HG03108 (cell line): ENCODE data around the gene SYT14.
"Not testable (repeated sequence)": the region's sequence is repeated elsewhere in the genome, so short reads cannot be mapped to it uniquely, and the experiment has no call there.

ENCODE experiments used
- ATAC-seq: cut with Tn5 transposase; IDR thresholded peaks from one replicate; pipeline ENCODE4 v1.9.1; 2021; ENCODE audit warnings: moderate library complexity; ENCODE audit not compliant: unreplicated experiment

SYT14 gene

DNA sequence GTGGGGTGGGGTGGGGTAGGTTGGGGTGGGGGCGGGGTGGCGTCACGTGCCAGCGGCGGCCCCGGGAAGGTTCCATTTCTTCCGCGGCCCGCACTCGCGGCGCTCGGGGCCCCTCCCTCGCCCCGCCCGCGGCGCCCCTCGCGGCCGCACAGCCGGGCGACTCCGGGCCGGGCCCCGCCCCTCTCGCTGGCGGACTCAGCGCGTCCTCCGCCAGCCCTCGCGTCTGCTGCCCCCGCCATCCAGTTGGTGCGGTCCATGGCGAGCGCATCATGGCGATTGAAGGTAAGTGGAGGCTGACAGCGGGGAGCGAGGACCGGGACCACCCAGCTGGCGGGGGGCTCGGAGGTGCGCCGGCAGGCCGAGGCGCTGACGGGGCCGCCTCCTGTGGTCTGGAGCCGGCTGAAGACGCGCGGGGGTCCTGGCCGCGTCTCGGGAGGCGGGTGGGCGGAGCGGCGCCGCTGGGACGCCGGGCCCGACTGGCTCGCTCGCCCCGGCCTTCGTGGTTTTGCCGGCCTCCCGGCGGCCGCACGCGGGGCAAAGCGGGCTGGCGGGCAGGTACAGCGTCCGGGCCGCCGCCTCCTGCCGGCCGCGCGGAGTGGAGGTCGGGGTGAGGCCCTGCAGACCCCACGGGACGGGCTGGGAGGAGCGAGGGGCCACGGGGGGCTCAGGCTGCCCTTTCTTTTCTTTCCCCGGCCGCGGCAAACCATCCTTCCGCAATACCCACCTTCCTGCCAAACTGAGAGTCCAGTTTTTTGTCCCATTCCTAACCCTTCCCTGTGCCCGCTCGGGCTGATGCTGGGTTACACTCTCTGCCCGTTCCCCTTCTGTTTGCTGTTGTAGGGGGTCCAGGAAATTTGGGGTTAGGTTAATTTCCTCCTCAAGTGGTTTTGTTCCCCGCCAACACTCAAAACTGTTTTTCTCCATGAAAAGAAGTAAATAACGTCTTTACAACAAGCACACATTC, at the start of gene SYT14:
TSS of gene SYT14 (plus strand) at position 222 of the 964 bp plus-strand sequence. CDS start at position 270, 48 bp downstream.
- no peak for ATAC-seq

DNA sequence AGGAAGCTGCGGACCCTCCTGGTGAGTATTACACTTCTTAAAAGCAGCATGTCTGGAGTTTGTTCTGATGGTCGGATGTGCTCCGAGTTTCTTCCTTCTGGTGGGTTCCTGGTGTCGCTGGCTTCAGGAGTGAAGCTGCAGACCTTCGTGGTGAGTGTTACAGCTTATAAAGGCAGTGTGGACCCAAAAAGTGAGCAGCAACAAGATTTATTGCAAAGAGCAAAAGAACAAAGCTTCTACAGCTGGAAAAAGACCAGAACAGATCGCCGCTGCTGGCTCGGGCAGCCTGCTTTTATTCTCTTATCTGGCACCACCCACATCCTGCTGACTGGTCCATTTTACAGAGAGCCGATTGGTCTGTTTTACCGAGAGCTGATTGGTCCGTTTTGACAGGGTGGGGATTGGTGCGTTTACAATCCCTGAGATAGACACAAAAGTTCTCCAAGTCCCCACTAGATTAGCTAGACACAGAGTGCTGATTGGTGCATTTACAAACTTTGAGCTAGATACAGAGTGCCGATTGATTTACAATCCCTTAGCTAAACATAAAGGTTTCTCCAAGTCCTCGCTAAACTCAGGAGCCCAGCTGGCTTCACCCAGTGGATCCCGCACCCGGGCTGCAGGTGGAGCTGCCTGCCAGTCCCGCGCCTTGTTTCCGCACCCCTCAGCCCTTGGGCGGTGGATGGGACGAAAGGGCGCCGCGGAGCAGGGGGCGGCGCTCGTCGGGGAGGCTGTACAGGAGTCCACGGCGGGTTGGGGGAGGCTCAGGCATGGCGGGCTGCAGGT, 49.5 kb upstream of the SYT14 start:
- ATAC-seq = not testable (repeated sequence)

DNA sequence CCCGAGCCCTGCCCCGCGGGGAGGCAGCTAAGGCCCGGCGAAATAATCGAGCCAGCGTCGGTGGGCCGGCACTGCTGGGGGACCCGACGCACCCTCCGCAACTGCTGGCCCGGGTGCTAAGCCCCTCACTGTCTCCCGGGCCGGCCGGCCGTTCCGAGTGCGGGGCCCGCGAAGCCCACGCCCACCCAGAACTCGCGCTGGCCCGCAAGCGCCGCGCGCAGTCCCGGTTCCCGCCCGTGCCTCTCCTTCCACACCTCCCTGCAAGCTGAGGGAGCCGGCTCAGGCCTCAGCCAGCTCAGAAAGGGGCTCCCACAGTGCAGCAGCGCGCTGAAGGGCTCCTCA, 49.0 kb upstream of the SYT14 start:
- ATAC-seq = no peak

DNA sequence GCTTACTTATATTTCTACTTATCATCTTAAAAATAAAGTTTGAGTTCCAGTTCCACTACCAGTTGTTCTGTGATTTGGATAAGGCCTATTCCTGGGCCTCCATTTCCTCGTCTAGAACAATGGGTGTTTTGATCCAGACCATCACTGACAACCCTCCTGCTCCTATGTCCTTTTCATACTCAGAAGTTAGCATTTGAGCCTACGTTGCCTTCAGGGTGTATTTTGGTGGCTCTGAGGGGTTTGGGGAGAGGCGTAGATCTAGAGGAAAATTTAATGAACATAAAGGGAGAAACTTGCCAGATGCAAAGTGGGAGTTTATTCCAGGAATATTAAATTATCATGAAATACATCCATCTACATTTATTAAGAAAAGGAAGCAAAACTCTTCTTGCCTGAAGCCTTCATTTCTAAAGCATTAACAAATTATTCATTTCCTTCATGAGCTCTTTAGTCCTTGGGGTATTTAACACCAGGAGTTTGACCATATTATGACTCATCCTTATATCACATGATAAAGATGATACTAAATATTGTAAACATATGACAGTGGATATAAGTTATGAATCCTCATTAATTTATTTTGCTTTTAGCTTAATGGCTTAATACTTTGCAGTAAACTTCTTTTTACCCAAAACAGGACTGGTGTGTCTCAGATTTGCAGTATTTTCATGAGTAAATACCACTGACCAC, 47.2 kb upstream of the SYT14 start:
- no peak for ATAC-seq

DNA sequence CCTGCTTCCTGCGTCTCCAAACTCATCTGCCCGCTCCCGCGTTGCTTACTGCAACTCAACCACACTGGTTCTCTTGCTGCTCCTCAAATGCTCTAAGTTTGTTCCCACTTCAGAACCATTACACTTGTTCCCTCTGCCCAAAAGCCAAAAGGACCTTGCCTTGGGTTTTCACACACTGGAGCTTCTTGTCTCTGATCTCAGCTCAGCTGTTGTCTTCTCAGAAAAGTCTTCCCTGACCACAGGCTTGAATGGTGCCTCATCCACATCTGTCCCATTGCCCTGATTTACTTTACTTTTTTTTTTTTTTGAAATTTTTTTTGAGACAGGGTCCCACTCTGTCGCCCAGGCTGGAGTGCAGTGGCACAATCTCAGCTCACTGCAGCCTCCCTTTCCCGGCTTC, 44.3 kb upstream of the SYT14 start:
- no peak for ATAC-seq

DNA sequence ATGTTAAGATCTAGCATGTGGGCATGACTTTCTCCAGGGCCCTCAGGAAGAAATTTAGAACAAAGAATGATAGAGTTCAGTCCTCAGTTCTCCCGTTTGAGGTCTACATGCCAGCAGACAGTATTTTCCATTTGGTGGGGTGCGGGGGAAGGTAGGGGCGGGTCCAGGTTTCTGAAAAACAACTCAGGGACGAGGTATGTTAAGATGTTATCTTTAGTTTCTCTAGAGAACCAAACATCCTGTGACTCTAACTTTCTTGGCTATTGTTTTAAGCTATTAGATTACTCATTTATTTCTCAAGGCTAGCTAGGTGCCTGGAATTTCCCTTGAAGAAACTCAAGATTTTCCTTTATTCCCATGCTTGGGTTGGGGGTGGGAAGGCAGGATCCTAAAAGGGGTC, 42.3 kb upstream of the SYT14 start:
- ATAC-seq = no peak

DNA sequence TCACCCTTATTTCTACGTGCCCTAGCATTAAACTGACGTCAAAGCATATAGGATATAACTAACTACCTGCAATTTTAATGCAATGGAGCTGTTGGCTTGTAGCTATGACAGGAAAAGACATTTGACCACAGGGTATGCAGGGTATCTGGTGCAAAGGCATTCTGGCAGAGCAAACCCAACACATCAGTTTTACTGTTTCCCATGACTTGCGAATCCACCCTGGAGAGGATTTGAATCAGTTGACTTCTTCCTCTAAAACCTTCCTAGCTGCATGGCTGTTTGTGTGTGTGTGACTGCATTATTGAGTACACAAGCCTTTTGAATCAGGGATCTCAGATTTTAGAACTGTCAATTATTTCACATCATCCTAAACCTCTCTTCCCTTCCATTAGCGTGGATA, 41.7 kb upstream of the SYT14 start:
- ATAC-seq = no peak

DNA sequence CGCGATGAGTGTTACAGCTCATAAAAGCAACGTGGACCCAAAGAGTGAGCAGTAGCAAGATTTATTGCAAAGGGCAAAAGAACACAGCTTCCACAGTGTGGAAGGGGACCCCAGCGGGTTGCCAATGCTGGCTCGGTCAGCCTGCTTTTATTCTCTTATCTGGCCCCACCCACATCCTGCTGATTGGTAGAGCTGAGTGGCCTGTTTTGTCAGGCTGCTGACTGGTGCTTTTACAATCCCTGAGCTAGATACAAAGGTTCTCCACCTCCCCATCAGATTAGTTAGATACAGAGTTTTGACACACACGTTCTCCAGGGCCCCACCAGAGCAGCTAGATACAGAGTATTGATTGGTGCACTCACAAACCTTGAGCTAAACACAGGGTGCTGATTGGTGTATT, 39.7 kb upstream of the SYT14 start:
- ATAC-seq = not testable (repeated sequence)

DNA sequence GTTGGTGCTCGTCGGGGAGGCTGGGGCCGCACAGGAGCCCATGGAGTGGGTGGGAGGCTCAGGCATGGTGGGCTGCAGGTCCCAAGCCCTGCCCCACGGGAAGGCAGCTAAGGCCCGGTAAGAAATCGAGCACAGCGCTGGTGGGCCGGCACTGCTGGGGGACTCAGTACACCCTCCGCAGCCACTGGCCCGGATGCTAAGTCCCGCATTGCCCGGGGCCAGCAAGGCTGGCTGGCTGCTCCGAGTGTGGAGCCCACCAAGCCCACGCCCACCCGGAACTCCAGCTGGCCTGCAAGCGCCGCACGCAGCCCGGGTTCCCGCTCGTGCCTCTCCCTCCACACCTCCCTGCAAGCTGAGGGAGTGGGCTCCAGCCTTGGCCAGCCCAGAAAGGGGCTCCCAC, 39.2 kb upstream of the SYT14 start:
- not testable (repeated sequence) for ATAC-seq

DNA sequence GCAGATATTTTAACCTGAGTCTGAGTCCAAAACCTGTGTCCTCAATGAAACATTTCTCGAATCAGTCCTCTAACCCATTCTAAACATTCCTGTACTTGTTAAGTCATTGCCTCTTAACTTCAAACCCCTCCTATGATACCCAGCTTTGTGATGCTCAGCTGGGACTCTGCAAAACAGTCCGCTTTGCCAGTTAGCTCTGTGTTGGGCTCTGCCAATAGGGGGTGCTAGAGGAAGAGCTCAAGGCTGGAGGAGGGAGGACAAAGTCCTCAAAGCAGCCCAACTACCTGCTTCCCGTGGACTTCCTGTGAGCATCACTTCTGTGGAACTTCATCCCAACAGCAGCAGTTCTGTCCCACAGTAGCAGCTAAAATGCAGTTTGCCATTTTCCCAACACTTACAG, 38.1 kb upstream of the SYT14 start:
- ATAC-seq = no peak

DNA sequence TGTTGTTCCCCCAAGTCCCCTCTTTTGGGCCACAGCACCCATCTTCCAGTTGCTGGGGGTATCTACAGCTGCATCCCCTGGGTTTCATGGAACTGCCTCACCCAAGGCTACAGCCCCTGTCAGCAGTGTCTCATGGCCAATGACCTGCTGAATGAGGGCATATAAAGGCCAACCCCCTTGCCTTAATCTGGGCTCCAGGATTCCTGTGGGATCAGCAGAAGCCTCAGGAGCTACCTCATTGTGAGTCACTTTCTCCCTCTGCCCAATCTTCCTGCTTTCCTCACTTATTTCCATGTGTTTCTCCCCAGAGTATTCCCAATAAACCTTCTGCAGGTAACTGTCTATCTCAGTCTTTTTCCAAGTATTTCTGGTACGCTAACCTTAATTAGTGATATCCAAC, 37.3 kb upstream of the SYT14 start:
- no peak for ATAC-seq

DNA sequence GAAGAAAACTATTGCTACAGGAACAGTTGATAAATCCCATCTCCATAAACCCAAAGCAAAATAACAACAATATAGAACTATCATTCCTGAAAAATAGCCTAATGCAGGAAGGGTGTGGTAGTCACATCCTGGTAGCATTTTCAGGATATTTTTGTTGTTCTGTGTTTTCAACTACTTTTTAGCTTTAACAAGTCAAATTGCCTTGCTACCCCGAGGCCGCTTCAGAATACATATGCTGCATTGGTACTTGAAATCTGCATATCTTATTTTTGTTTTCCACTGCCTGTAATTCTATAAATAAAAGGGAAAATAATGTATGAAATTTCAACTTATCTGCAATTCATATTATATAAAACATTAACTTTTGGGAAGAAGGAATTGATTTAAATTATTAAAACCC, 36.8 kb upstream of the SYT14 start:
- ATAC-seq = no peak

DNA sequence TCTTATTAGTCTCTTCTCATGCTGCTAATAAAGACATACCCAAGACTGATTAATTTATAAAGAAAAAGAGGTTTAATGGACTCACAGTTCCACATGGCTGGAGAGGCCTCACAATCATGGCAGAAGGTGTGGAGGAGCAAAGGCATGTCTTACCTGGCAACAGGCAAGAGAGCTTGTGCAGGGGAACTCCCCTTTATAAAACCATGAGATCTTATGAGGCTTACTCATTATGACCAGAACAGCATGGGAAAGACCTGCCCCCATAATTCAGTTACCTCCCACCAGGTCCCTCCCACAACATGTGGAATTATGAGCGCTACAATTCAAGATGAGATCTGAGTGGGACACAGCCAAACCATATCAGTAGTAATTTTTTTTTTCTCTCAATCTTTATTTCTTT, 33.2 kb upstream of the SYT14 start:
- ATAC-seq = not testable (repeated sequence)

DNA sequence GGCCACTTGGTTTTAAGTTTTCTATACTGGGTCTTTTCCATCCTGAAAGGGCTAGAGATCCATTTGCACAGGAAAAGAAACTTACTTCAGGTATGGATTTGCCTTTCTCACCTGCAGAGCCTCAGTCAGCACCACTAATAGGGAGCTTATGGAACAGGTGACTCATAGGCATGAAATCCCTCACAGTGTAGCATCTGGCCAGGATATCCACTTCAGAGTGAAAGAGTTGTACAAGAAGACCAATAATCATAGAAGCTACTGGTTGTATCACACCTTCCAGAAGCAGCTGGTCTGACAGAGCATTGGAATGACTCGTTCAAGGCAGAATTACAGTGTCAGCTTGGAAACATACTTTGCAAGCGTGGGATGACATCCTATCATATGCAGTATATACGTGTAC, 26.3 kb upstream of the SYT14 start:
- no peak for ATAC-seq

DNA sequence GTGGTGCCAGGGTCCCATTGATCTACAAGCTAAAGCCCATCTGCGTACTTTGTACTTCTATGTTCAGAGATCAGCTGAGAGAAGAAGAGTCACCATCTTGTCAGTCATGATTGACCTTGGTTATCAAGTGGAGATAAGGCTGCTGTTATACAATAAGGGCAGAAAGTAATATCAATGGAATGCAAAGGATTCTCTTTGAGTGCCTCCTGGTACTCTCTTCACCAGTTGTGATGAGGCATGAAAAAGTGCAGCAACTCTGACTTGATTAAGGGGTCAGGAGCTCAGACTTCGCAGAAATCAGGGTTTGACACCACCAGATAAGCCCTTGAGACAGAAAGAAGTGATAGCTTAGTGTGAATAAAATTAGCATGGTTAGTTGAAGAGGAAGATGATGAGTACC, 25.7 kb upstream of the SYT14 start:
- ATAC-seq = no peak

DNA sequence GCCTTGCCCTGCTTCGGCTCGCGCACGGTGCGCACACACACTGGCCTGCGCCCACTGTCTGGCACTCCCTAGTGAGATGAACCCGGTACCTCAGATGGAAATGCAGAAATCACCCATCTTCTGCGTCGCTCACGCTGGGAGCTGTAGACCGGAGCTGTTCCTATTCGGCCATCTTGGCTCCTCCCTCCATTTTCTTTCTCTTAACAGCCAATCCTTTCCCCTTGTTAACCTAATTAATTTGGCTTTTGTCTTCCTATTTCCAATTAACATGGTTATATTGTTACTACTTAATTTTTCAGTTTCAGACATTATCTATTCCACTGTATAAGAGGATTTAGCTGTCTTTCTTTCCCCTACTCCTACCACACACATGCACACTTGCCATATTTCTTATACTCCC, 18.4 kb upstream of the SYT14 start:
- ATAC-seq = not testable (repeated sequence)

DNA sequence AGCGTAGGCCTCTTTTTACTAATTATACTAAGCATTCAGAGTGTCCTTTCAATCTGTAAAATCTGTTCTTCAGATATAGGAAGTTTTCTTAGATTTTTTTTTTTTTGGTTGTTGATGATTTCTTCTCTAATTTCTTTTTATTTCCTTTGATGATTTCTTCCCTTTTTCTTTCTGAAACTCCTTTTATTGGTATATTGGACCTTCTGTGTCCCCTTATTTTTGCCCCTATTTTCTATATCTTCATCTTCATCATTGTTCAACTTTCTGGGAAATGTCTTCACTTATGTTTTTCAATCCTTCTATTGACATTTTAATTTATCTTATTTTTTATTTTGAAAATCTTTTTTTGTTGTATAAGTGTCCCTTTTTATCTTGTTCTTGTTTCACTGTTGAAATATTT, 17.2 kb upstream of the SYT14 start:
- no peak for ATAC-seq

DNA sequence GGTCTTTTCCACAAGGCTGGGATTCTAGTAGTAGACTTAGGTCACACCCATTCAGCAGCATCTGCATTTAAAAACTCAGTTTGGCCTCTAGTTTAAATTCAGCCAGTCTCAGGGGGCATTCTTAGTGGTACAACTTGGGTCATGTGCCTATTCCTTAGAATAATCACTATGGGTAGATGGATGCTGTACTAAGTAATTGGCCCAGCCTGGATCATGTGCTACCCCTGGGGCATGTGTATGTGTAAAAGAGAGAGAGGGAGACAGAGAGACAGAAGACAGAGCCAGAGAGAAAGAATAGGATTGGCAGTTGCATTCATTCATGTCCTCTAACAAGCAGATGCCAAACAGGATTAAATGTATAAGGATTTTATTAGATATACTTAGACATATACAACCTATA, 13.6 kb upstream of the SYT14 start:
- no peak for ATAC-seq

DNA sequence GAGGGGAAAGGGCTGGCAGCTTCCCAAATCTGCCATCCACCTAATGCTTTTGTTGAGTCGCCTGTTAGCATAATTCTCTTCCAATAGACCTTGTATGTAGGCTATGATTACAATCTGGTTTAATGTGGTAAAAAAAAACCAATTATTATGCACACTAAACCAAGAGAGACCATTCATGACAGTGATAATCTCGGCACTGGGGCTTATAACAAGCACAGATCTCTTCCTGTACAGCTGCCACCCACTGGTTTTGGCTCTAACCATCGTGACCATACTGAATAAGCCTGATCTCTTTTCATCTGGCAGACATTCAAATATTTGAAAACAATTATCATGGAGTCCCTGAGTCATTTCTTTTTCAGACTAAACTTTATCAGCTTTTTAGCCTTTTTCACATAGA, 12.0 kb upstream of the SYT14 start:
- ATAC-seq = no peak

DNA sequence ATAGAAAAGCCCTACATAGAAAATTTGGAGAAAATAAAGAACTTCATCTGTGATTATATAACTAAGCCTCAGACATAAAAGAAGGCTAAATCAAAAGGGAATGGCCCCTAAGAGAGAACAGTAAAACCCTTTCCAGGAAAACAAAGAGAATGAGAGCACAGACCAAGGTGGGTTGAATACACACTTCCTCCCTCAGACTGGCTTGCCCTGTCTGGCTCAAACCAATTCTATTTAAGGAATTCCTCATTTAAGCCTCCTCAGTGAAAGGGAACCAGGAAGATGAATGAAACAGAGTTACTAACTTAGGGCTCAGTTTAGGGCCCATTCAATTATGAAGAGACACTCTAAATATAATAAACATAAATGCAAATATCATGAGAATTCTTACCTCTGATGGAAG, 10.6 kb upstream of the SYT14 start:
- ATAC-seq = no peak

DNA sequence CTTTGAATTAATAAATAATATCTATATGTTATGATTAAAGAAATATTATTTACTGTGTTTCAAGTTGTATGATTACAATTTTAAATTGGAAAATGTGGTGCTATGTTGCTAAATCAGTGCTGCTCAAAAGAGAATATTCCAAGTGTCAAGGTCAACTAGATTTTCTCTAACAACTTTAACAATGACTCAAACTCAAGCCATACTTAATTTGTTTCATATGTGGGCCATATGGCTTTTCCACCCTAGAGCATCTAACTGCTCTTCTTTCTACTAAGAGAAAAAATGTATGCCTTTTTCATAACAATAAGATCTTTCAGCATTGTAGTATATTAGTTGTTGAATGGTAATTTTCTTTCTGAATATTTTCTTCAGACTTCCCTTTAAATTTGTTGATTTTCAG, 8.3 kb upstream of the SYT14 start:
- ATAC-seq = no peak

DNA sequence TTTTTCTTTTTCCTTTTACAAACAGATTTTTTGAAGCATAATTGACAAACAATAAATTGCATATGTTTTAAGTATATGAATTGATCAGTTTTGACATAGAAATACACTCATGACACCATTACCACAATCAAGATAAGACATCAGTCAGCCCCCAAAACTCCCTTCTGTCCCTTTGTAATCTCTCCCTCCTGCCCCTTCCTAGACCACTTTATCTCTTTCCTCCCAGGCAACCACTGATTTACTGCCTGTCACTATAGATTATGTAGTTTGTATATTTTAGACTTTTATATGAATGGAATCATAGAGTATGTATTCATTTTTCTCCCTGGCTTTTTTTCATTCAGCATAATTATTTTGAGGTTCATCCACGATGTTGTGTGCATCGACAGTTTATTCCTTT, 6.9 kb upstream of the SYT14 start:
- ATAC-seq = no peak
